Vagina (tissue), 2 donors: ENCODE results near the gene ARL10.

ENCODE experiments used
- POLR2AphosphoS5 ChIP-seq, 2 donors: sonication (generic); formaldehyde crosslinking; IDR thresholded peaks; one replicate each; pipeline ENCODE4 v1.9.0; 2017; ENCODE audit warnings: antibody characterized with exemption in 2 of 2, mild to moderate bottlenecking in 2 of 2, low read depth in 1 of 2; ENCODE audit not compliant: insufficient read depth in 1 of 2
- TF ChIP-seq, protein P1 (sequence below), 3 experiments: fragments of 450-650 bp in 2 of 3; fragments of 200-600 bp in 1 of 3; sonication (generic) in 1 of 3; IDR thresholded peaks; one replicate each; pipeline ENCODE4 v1.5.1; 2017 to 2019; ENCODE audit warnings: antibody characterized with exemption in 3 of 3, mild to moderate bottlenecking in 2 of 3, moderate library complexity in 2 of 3

DNA sequence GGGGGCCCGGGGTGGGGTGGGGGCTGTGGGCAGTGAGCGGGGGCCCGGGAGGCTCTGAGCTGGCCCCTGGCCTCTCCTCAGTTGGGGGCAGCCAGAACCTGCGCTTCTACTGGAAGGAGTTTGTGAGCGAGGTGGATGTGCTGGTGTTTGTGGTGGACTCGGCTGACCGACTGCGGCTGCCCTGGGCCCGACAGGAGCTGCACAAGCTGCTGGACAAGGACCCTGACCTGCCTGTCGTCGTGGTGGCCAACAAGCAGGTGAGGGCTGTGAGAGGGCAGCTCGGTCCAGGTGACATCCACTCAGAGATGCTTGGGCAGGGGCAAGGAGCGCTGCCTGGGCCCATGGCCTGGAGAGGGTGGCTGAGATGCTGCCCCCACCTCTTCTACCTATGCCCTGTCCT lies 3.4 kb downstream of the ARL10 start:
- no peak for TF ChIP-seq POLR2AphosphoS5 (IDR thresholded peaks at IDR 0.05; ENCODE audit: insufficient read depth in 1 of 2, low read depth in 1 of 2)
- TF ChIP-seq, protein P1, sequence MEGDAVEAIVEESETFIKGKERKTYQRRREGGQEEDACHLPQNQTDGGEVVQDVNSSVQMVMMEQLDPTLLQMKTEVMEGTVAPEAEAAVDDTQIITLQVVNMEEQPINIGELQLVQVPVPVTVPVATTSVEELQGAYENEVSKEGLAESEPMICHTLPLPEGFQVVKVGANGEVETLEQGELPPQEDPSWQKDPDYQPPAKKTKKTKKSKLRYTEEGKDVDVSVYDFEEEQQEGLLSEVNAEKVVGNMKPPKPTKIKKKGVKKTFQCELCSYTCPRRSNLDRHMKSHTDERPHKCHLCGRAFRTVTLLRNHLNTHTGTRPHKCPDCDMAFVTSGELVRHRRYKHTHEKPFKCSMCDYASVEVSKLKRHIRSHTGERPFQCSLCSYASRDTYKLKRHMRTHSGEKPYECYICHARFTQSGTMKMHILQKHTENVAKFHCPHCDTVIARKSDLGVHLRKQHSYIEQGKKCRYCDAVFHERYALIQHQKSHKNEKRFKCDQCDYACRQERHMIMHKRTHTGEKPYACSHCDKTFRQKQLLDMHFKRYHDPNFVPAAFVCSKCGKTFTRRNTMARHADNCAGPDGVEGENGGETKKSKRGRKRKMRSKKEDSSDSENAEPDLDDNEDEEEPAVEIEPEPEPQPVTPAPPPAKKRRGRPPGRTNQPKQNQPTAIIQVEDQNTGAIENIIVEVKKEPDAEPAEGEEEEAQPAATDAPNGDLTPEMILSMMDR (IDR thresholded peaks at IDR 0.05): no peak
